MCF 10A (cell line): ENCODE measurements around the gene MND1. TPM values are rescaled to one million over a fixed set of nuclear protein-coding genes. Genes with fewer than 3 reads are reported as not detected.
"Not testable (repeated sequence)": the region's sequence is repeated elsewhere in the genome, so short reads cannot be mapped to it uniquely, and the experiment has no call there.

ENCODE experiments used
- BruUV-seq: library from RNA; stranded (reverse); fragments of 400-500 nt; replicated peaks from 2 replicates; lab custom pipeline; 2021; lab: Mats Ljungman, UMichigan
- CTCF ChIA-PET: fragments of 300-600 bp; sonication (Branson Sonifier 250); formaldehyde crosslinking; extraction: SDS; loops from one replicate; lab custom pipeline; 2021; ENCODE audit warnings: antibody characterized with exemption, inconsistent platforms; lab: Yijun Ruan, JAX
- POLR2A ChIA-PET: fragments of 300-600, 350-650 bp; sonication (Branson Sonifier 250); formaldehyde crosslinking; extraction: SDS; loops from one replicate; lab custom pipeline; 2020; ENCODE audit warnings: antibody characterized with exemption, inconsistent platforms; lab: Yijun Ruan, JAX
- DNase-seq: peaks from one replicate; pipeline ENCODE4 v3.0.0-alpha.2; 2018; ENCODE audit not compliant: unreplicated experiment
- H3K27ac Mint-ChIP-seq: one replicate; pipeline ENCODE4 v1.8.0; 2022; ENCODE audit warnings: mild to moderate bottlenecking, low read depth, mixed read lengths; ENCODE audit not compliant: unreplicated experiment
- H3K27me3 Mint-ChIP-seq: one replicate; pipeline ENCODE4 v1.8.0; 2022; ENCODE audit warnings: mixed read lengths; ENCODE audit not compliant: insufficient read depth, unreplicated experiment
- H3K36me3 Mint-ChIP-seq: one replicate; pipeline ENCODE4 v1.8.0; 2022; ENCODE audit warnings: mild to moderate bottlenecking, moderate library complexity, mixed read lengths; ENCODE audit not compliant: insufficient read depth, unreplicated experiment
- H3K4me1 Mint-ChIP-seq: one replicate; pipeline ENCODE4 v1.8.0; 2022; ENCODE audit warnings: mixed read lengths; ENCODE audit not compliant: insufficient read depth, unreplicated experiment
- H3K4me3 Mint-ChIP-seq: one replicate; pipeline ENCODE4 v1.8.0; 2022; ENCODE audit warnings: mild to moderate bottlenecking, moderate library complexity, mixed read lengths; ENCODE audit not compliant: unreplicated experiment
- H3K9me3 Mint-ChIP-seq: one replicate; pipeline ENCODE4 v1.8.0; 2022; ENCODE audit warnings: mixed read lengths; ENCODE audit not compliant: unreplicated experiment
- CTCF ChIP-seq: fragments of 200-600 bp; IDR thresholded peaks from one replicate; pipeline ENCODE4 v1.8.0; 2022; ENCODE audit warnings: antibody characterized with exemption, mild to moderate bottlenecking; ENCODE audit not compliant: unreplicated experiment
- intact Hi-C: fragments of 100-400 bp; cut with micrococcal nuclease; formaldehyde crosslinking; loops from 2 replicates; pipeline ENCODE4 v1.14.1; 2022
- total RNA-seq: library from RNA; stranded (reverse); gene quantifications from 2 replicates; pipeline ENCODE4 v1.2.3, GENCODE V29; 2022

The MND1 gene
- total RNA-seq, 1 experiment from 2014 or later, result 9.7 TPM

GRCh38 chr4:153448003-153448731 lies 103.7 kb downstream of the MND1 start:
- ChIA-PET POLR2A (interaction anchor here (0.7 to 1.2 kb wide), 4 partner anchors 11 to 72 kb away, joined by 3 to 4 read pairs (median 4); partner anchors contain the start of gene TMEM131L), CTCF (interaction anchor here (0.6 to 1.4 kb wide), 4 partner anchors 15 to 302 kb away, joined by 3 to 11 read pairs (median 4); no protein-coding TSS in a partner anchor)
- Mint-ChIP-seq H3K9me3 (no peaks in the 10 kb centered on the region), H3K4me3 (no peak overlapping the region), H3K27ac (no peak overlapping the region), H3K36me3 (peaks cover 6% of the 10 kb centered on the region), H3K4me1 (peaks cover 7% of the 10 kb centered on the region), H3K27me3 (no peaks in the 10 kb centered on the region)
- no TSS peak for BruUV-seq
- peak; percentile 31 for DNase-seq
- TF ChIP-seq CTCF, result no peak
- intact Hi-C loops, result no loop called here

GRCh38 chr4:153449338-153449737 lies 104.8 kb downstream of the MND1 start:
- ChIA-PET POLR2A (interaction anchor here (0.6 to 1.2 kb wide), 2 partner anchors 11 to 70 kb away, joined by 3 to 4 read pairs; no protein-coding TSS in a partner anchor), CTCF (interaction anchor here (0.7 kb wide), 1 partner anchor 135 kb away, joined by 3 read pairs; no protein-coding TSS in a partner anchor)
- Mint-ChIP-seq H3K27me3 (no peaks in the 10 kb centered on the region), H3K4me1 (peaks cover 7% of the 10 kb centered on the region), H3K36me3 (peaks cover 1% of the 10 kb centered on the region), H3K27ac (no peak overlapping the region), H3K9me3 (no peaks in the 10 kb centered on the region), H3K4me3 (no peak overlapping the region)
- TF ChIP-seq CTCF, result no peak
- BruUV-seq, result no TSS peak
- no peak for DNase-seq
- intact Hi-C loops, result no loop called here

- no TSS peak for BruUV-seq
- H3K27me3 Mint-ChIP-seq, result no peaks in the 10 kb centered on the region
- POLR2A ChIA-PET, result no interaction called here
- H3K4me3 Mint-ChIP-seq, result no peak overlapping the region
- DNase-seq, result no peak
- no peaks in the 10 kb centered on the region for H3K36me3 Mint-ChIP-seq
- H3K9me3 Mint-ChIP-seq, result no peaks in the 10 kb centered on the region
- intact Hi-C loops, result no loop called here
- CTCF ChIA-PET, result no interaction called here
- no peak for TF ChIP-seq CTCF
- H3K4me1 Mint-ChIP-seq, result peaks cover 7% of the 10 kb centered on the region
- H3K27ac Mint-ChIP-seq, result no peak overlapping the region
Observed at GRCh38 chr4:153450544-153450917, 106.0 kb downstream of the MND1 start.

- CTCF ChIA-PET, result interaction anchor here (1.2 kb wide), 1 partner anchor 106 kb away, joined by 3 read pairs; the partner anchor contains the start of gene MND1
- H3K4me1 Mint-ChIP-seq, H3K9me3 Mint-ChIP-seq, intact Hi-C loops, H3K4me3 Mint-ChIP-seq, H3K36me3 Mint-ChIP-seq, DNase-seq, POLR2A ChIA-PET, H3K27me3 Mint-ChIP-seq, H3K27ac Mint-ChIP-seq, BruUV-seq: not testable (repeated sequence)
Observed at GRCh38 chr4:153451145-153451544, 106.7 kb downstream of the MND1 start.
